H1 (cell line): ENCODE measurements around the gene CTDNEP1. TPM values are rescaled to one million over a fixed set of nuclear protein-coding genes. Genes with fewer than 3 reads are reported as not detected.
A peak's percentile ranks its signal among the peaks of the same experiment; 100 is the strongest.

Source experiments
- CBX8 ChIP-seq: fragments of 300-800, 300-1000 bp; sonication (generic); IDR thresholded peaks from 2 replicates; pipeline ENCODE4 v1.7.1; 2016; ENCODE audit warnings: low read depth, low read length, borderline replicate concordance
- HDAC2 ChIP-seq, 2 experiments: fragments of 300-600 bp in 1 of 2; sonication (generic) in 1 of 2; IDR thresholded peaks; 2 replicates each; pipeline ENCODE4 v1.6.1; 2011 to 2012; ENCODE audit warnings: low read depth in 2 of 2, low read length in 2 of 2, mild to moderate bottlenecking in 2 of 2, moderate library complexity in 2 of 2, borderline replicate concordance in 1 of 2, inconsistent platforms in 1 of 2
- JUN ChIP-seq: IDR thresholded peaks from 2 replicates; pipeline ENCODE4 v1.6.1; 2011; ENCODE audit warnings: low read depth, mild to moderate bottlenecking, improper control_type of control experiment, low read length
- RNF2 ChIP-seq: fragments of 200-900, 300-1000 bp; sonication (generic); IDR thresholded peaks from 2 replicates; pipeline ENCODE4 v1.7.1; 2016; ENCODE audit warnings: borderline replicate concordance, low read depth, mild to moderate bottlenecking, antibody characterized with exemption, low read length; ENCODE audit not compliant: poor library complexity, severe bottlenecking; ENCODE audit errors: missing control alignments
- SIRT6 ChIP-seq: IDR thresholded peaks from one replicate; pipeline ENCODE4 v1.7.1; 2012; ENCODE audit warnings: low read length, inconsistent platforms
- TCF12 ChIP-seq: IDR thresholded peaks from 2 replicates; pipeline ENCODE4 v1.6.1; 2011; ENCODE audit warnings: low read depth, mild to moderate bottlenecking, low read length
- YY1 ChIP-seq: IDR thresholded peaks from 2 replicates; pipeline ENCODE4 v1.6.1; 2011; ENCODE audit warnings: low read depth, mild to moderate bottlenecking, low read length
- polyA plus RNA-seq, 7 experiments: library from polyadenylated mRNA; depleted of rRNA in 3 of 7; stranded (reverse) in 5 of 7; unstranded in 2 of 7; fragments of >200 nt in 5 of 7; fragments of 200-250 nt in 2 of 7; gene quantifications; 1 replicate in 5 of 7; 2 replicates in 1 of 7; 4 replicates in 1 of 7; pipeline versions ENCODE4 v1.2.1 to v1.2.3, GENCODE V29; 2011 to 2013; ENCODE audit warnings: missing spikeins in 2 of 7, mixed read lengths in 2 of 7
- total RNA-seq: library from RNA; stranded (reverse); fragmentation: NEBNext Ultra II Directional; extraction: Animal tissue kit (Norgen Biotek cat#: 25700); gene quantifications from 2 replicates; pipeline ENCODE4 v1.2.1, GENCODE V29; 2021
- TF ChIP-seq, protein P1 (sequence below): fragments of 300-600 bp; sonication (generic); IDR thresholded peaks from 2 replicates; pipeline ENCODE4 v1.7.1; 2012; ENCODE audit warnings: low read length, moderate library complexity, mild to moderate bottlenecking, inconsistent platforms; ENCODE audit not compliant: insufficient replicate concordance

CTDNEP1 gene
- total and polyA plus RNA-seq, 2 of the 8 experiments (the other 6 are each of a cell fraction or from before 2014, with no cell fraction given), result 114 to 123 TPM

DNA sequence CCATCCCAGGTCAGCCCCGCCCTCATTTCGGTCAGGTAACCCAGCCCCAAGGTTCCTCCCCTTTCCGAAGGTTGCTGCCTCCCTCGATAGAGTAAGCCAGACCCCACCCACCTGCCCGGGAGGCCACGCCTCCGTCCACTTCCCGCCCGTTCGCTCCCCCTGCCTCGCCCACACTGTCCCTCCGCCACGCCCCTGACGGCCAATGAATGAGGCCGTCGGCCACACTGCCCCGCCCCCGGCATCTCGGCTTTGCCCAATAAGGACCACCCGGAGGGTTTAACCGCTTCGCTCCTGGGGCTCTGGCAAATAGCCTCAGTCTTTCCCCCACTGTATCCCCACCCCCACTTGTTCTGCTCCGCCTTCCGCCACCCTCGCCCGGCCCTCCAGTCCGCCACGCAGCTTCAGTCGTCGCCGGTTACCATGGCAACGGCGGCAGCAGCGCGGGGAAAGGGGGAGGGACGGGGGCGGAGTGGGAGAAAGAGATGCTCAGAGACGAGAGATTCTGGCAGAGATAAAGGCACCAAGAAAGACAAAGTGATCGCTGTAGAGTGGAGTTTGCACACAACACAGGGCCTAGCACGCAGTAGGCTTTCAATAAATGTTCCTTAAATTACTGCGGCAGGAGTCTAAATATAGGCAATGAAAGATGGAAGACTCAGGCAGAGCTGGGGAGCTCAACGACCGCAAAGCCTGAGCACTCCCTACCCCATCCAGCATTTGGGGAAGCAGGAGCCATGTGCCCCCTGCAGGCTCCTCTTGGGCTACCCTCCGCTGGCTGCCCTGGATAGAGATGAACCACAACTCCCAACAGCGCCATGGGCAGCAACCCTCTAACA lies 37.0 kb downstream of the CTDNEP1 start (continued):
- TF ChIP-seq, protein P1, sequence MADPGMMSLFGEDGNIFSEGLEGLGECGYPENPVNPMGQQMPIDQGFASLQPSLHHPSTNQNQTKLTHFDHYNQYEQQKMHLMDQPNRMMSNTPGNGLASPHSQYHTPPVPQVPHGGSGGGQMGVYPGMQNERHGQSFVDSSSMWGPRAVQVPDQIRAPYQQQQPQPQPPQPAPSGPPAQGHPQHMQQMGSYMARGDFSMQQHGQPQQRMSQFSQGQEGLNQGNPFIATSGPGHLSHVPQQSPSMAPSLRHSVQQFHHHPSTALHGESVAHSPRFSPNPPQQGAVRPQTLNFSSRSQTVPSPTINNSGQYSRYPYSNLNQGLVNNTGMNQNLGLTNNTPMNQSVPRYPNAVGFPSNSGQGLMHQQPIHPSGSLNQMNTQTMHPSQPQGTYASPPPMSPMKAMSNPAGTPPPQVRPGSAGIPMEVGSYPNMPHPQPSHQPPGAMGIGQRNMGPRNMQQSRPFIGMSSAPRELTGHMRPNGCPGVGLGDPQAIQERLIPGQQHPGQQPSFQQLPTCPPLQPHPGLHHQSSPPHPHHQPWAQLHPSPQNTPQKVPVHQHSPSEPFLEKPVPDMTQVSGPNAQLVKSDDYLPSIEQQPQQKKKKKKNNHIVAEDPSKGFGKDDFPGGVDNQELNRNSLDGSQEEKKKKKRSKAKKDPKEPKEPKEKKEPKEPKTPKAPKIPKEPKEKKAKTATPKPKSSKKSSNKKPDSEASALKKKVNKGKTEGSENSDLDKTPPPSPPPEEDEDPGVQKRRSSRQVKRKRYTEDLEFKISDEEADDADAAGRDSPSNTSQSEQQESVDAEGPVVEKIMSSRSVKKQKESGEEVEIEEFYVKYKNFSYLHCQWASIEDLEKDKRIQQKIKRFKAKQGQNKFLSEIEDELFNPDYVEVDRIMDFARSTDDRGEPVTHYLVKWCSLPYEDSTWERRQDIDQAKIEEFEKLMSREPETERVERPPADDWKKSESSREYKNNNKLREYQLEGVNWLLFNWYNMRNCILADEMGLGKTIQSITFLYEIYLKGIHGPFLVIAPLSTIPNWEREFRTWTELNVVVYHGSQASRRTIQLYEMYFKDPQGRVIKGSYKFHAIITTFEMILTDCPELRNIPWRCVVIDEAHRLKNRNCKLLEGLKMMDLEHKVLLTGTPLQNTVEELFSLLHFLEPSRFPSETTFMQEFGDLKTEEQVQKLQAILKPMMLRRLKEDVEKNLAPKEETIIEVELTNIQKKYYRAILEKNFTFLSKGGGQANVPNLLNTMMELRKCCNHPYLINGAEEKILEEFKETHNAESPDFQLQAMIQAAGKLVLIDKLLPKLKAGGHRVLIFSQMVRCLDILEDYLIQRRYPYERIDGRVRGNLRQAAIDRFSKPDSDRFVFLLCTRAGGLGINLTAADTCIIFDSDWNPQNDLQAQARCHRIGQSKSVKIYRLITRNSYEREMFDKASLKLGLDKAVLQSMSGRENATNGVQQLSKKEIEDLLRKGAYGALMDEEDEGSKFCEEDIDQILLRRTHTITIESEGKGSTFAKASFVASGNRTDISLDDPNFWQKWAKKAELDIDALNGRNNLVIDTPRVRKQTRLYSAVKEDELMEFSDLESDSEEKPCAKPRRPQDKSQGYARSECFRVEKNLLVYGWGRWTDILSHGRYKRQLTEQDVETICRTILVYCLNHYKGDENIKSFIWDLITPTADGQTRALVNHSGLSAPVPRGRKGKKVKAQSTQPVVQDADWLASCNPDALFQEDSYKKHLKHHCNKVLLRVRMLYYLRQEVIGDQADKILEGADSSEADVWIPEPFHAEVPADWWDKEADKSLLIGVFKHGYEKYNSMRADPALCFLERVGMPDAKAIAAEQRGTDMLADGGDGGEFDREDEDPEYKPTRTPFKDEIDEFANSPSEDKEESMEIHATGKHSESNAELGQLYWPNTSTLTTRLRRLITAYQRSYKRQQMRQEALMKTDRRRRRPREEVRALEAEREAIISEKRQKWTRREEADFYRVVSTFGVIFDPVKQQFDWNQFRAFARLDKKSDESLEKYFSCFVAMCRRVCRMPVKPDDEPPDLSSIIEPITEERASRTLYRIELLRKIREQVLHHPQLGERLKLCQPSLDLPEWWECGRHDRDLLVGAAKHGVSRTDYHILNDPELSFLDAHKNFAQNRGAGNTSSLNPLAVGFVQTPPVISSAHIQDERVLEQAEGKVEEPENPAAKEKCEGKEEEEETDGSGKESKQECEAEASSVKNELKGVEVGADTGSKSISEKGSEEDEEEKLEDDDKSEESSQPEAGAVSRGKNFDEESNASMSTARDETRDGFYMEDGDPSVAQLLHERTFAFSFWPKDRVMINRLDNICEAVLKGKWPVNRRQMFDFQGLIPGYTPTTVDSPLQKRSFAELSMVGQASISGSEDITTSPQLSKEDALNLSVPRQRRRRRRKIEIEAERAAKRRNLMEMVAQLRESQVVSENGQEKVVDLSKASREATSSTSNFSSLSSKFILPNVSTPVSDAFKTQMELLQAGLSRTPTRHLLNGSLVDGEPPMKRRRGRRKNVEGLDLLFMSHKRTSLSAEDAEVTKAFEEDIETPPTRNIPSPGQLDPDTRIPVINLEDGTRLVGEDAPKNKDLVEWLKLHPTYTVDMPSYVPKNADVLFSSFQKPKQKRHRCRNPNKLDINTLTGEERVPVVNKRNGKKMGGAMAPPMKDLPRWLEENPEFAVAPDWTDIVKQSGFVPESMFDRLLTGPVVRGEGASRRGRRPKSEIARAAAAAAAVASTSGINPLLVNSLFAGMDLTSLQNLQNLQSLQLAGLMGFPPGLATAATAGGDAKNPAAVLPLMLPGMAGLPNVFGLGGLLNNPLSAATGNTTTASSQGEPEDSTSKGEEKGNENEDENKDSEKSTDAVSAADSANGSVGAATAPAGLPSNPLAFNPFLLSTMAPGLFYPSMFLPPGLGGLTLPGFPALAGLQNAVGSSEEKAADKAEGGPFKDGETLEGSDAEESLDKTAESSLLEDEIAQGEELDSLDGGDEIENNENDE, result no peak
- TF ChIP-seq RNF2, result no peak
- no peak for TF ChIP-seq SIRT6
- TF ChIP-seq CBX8, result no peak
- TF ChIP-seq YY1, result peak; percentile 73; the same call in 1 of the 2 replicates
- no peak for TF ChIP-seq TCF12
- no peak; a peak in 1 of 4 replicates for TF ChIP-seq HDAC2 (IDR thresholded peaks at IDR 0.05; ENCODE audit: borderline replicate concordance in 1 of 2, low read depth in 2 of 2, low read length in 2 of 2)
- no peak for TF ChIP-seq JUN
